Fibroblast of skin of abdomen (primary cell): ENCODE data around the gene PAQR4. TPM values are rescaled to one million over a fixed set of nuclear protein-coding genes. Genes with fewer than 3 reads are reported as not detected.
"Not testable (repeated sequence)": the region's sequence is repeated elsewhere in the genome, so short reads cannot be mapped to it uniquely, and the experiment has no call there.

Source experiments
- DNase-seq: peaks from one replicate; pipeline ENCODE4 v3.0.0-alpha.2; 2013
- polyA plus RNA-seq, 2 experiments: library from polyadenylated mRNA; unstranded; fragments of 120-200 nt; gene quantifications; one replicate each; pipeline ENCODE4 v1.2.1, GENCODE V29; 2013; ENCODE audit not compliant: insufficient read length in 2 of 2

PAQR4 gene
- 8.6 TPM for polyA plus RNA-seq (2013, experiment 1 of 2; ENCODE audit: insufficient read length)
- polyA plus RNA-seq (2013, experiment 2 of 2; ENCODE audit: insufficient read length): 8.9 TPM

DNA sequence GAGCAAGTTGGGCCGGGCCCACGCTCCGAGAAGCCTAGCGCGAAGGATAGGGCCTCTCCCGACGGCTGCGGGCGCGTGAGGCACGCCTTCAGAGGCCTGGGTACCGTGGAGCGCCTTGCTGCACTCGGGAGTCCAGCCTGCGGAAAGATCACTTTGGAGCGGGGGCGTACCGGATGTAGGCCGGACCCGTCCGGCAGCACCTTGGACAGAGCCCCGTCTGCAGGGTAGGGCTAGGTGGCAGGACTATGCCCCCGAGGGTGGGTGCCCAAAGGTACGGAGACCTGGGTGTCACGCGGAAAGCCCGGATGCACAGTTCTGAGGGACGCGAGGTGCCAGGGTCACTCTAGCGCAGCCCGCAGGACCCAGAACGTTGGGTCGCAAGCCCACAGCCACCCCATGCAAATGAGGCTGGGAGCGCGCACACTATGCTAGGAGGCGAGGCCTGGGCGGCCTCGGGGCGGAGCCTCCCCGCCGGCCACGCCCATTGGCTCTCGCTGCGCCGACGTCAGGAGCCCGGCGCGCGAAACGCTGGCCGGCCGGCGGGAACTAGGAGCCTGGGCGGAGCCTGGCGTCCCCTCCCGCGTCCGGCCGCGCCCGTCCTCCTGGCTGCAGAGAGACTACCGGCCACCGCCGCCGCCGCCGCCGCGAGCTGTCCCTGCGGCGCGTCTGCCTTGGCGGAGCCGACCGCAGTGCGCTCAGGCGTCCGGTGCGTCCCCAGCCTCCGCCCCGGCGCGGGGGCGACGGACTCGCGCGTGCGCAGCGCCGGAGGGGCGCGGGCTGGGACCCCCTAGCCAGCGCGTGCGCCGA, at the start of gene PAQR4:
Gene PAQR4 (plus strand): TSS at position 611 of the 807 bp plus-strand sequence. CDS start 327 bp downstream, outside the sequence.
- peak; percentile 82 for DNase-seq

- peak; percentile 65 for DNase-seq
These were observed 49.5 kb upstream of the PAQR4 start for GRCh38 chr16:2919511-2920255.

- DNase-seq: no peak
These were observed 45.7 kb upstream of the PAQR4 start for GRCh38 chr16:2923481-2923880.

GRCh38 chr16:2924901-2925755, 44.0 kb upstream of the PAQR4 start:
- DNase-seq: no peak

GRCh38 chr16:2925951-2926649, 43.0 kb upstream of the PAQR4 start:
- no peak for DNase-seq

GRCh38 chr16:2926650-2926999, 42.5 kb upstream of the PAQR4 start:
- DNase-seq: no peak

GRCh38 chr16:2927010-2927646, 42.0 kb upstream of the PAQR4 start:
- peak; percentile 80 for DNase-seq

DNA sequence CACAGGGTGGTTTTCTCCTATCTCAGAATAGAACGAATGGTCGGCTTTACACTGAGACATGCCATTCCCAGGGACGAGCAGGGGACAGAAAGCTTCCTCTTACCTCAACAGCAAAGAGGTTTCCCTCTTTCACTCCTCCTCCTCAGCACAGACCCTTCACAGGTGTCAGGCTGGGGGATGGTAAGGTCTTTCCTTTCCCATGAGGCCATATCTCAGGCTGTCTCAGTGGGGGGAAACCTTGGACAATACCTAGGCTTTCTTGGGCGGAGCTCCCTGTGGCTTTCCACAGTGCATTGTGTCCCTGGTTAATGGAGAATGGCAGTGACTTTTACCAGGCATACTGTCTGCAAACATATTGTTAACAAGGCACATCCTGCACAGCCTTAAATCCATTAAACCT, 41.0 kb upstream of the PAQR4 start:
- DNase-seq: not testable (repeated sequence)

GRCh38 chr16:2928796-2929195, 40.4 kb upstream of the PAQR4 start:
- no peak for DNase-seq

DNA sequence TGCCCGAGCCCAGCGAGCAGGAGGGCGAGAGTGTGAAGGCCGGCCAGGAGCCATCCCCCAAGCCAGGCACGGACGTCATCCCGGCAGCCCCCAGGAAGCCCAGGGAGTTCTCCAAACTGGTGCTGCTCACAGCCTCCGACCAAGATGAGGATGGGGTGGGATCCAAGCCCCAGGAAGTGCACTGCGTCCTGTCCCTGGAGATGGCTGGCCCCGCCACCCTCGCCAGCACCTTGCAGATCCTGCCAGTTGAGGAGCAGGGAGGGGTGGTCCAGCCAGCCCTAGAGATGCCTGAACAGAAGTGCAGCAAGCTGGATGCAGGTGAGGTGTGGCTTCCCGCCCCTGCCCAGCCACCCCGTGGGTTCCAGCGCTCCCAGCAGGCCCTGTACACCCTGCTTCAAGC, 39.5 kb upstream of the PAQR4 start:
- no peak for DNase-seq

DNA sequence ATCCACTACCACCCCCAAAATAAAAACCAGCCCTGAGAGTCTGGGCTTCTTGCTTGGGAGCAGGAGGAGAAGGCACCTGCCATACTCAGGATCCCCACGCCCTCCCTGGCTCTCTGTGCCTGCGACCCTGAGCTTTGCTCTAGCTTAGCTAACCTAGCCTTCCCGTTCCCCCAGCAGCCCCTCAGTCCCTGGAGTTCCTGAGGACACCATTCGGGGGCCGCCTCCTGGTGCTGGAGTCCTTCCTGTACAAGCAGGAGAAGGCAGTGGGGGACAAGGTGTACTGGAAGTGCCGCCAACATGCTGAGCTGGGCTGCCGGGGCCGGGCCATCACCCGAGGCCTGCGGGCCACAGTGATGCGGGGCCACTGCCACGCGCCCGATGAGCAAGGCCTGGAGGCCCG, 38.9 kb upstream of the PAQR4 start:
- DNase-seq: no peak

DNA sequence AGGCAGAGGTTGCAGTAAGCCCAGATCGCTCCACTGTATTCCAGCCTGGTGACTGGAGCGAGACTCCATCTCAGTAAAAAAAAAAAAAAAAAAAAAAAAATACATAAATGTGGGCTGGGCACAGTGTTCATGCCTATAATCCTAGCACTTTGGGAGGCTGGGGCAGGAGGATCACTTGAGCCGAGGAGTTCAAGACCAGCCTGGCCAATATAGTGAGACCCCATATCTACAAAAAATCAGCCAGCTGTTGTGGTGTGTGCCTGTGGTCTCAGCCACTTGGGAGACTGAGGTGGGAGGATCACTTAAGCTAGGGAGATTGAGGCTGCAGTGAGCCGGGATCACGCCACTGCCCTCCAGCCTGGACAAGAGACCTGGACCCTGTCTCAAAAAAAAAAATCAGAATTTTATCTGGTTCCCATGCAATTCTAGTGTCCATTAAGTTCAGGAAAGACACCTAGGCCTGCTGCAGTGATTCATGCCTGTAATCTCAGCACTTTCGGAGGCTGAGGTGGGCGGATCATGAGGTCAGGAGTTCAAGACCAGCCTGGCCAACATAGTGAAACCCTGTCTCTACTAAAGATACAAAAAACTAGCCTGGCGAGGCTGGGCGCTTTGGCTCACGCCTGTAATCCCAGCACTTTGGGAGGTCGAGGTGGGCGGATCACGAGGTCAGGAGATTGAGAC, 37.8 kb upstream of the PAQR4 start:
- DNase-seq: not testable (repeated sequence)

- no peak for DNase-seq
These were observed 36.0 kb upstream of the PAQR4 start for GRCh38 chr16:2933136-2933535.

GRCh38 chr16:2933701-2934100, 35.4 kb upstream of the PAQR4 start:
- DNase-seq: no peak

DNA sequence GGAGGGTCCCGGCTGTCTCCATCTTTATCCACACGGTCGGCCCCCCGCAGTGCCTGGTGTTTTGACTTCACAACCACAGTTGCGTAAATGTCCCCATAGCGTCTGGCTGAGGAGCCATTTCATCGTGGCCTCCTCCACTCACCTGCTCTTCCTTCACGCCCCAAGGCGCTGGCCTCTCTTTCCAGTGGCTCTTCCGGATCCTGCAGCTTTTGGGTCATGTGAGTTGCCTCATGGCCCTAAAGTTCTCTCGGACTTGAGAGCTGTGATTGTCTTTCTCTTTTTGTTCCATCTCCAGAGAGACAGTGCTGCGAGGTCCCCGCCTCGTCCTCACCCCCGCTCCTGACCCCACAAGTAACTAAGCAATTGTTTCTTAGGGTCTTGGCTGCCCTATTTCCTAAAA, 34.7 kb upstream of the PAQR4 start:
- no peak for DNase-seq

DNA sequence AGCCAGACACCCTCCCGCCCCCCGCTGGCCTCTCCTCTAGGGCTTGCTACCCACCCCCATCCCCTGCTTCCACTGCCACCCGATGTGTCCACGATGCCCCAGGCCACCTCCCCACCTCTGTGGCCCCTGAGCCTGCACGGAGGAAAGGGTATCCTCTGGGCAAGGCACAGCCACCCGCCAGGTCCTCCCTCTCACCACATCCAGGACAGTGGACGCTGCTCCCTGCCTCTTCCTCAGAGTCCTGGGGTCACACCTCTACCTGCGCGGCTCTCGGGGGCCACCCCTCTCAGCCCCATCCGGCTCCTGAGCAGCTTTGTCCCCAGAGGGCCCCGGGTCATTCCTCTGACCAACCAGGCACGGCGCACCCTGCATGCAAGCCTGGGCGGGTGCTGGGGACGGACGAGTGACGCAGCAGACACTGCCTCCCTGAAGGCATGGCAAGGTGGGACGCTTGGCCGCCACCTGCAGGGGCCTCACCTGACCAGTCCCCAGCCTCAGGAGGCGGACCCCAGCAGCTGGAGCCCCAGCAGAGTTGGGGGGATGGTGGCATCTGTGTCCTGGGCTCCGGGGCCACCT, 32.6 kb upstream of the PAQR4 start:
- DNase-seq: no peak

GRCh38 chr16:2937170-2937569, 32.0 kb upstream of the PAQR4 start:
- no peak for DNase-seq

GRCh38 chr16:2938206-2938605, 30.9 kb upstream of the PAQR4 start:
- DNase-seq: no peak

DNA sequence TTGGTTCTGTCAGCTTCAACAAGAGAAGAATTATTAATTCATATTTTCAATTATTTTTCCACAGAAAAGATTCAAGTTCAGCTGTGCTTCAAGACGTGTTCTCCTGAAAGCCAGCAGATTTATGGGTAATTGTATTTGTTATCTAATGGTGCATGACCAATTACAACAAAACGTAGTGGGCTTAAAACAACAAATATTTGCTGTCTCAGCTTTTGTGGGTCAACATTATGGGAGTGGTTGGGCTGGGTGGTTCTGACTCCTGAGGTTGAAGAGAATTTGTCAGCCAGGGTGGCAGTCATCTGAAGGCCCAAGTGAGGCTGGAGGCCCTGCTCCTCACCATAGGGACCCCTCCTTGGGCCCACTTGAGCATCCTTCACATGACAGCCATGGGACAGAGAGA, 29.2 kb upstream of the PAQR4 start:
- DNase-seq: no peak

GRCh38 chr16:2942045-2942444, 27.1 kb upstream of the PAQR4 start:
- no peak for DNase-seq

GRCh38 chr16:2943716-2944115, 25.4 kb upstream of the PAQR4 start:
- not testable (repeated sequence) for DNase-seq
